HCT116 (cell line): ENCODE measurements around the gene KIRREL2. TPM values are rescaled to one million over a fixed set of nuclear protein-coding genes. Genes with fewer than 3 reads are reported as not detected.

Experiments used
- ATAC-seq: fragments of 200-7000 bp; cut with Tn5 transposase; 2 replicates; pipeline ENCODE4 v1.9.1; 2020; ENCODE audit warnings: mild to moderate bottlenecking, moderate library complexity
- BruUV-seq: library from RNA; stranded (reverse); fragments of 400-500 nt; replicated peaks from 2 replicates; lab custom pipeline; 2021; lab: Mats Ljungman, UMichigan
- CTCF ChIA-PET: fragments of 300-600 bp; sonication (Branson Sonifier 250); formaldehyde crosslinking; loops from one replicate; lab custom pipeline; 2021; ENCODE audit warnings: antibody characterized with exemption; lab: Charles Lee
- POLR2A ChIA-PET: fragments of 300-600, 350-600 bp; sonication (Branson Sonifier 250); formaldehyde crosslinking; loops from one replicate; lab custom pipeline; 2021; ENCODE audit warnings: antibody characterized with exemption; lab: Charles Lee
- RAD21 ChIA-PET, 2 experiments: fragments of 300-600 bp; sonication (Branson Sonifier 250); formaldehyde crosslinking; loops; one replicate each; lab custom pipeline; 2023; ENCODE audit warnings: low total read pairs in 2 of 2; ENCODE audit not compliant: uncharacterized antibody in 2 of 2, unreplicated experiment in 2 of 2, low non-redundant PET in 1 of 2; lab: Charles Lee
- DNase-seq: peaks from one replicate; pipeline ENCODE4 v3.0.0-alpha.2; 2010; ENCODE audit warnings: low read depth, low spot score
- H2AFZ ChIP-seq: fragments of 200-600 bp; shearing (Covaris generic), sonication (generic); 2 replicates; pipeline ENCODE4 v1.6.1; 2017; ENCODE audit warnings: low read depth, mixed run types, mixed read lengths, antibody characterized with exemption, low read length; ENCODE audit not compliant: poor library complexity, severe bottlenecking
- H3K27ac ChIP-seq: 2 replicates; pipeline ENCODE4 v1.5.1; 2012; ENCODE audit warnings: low read depth, low read length
- H3K27me3 ChIP-seq: fragments of 200-600 bp; sonication (generic); 2 replicates; pipeline ENCODE4 v1.6.1; 2016; ENCODE audit warnings: mixed run types, low read length, mixed read lengths; ENCODE audit not compliant: insufficient read depth
- H3K36me3 ChIP-seq, 2 experiments: fragments of 200-500 bp in 1 of 2; fragments of 200-600 bp in 1 of 2; sonication (Bioruptor generic) in 1 of 2; sonication (generic) in 1 of 2; 2 replicates each; pipeline versions ENCODE4 v1.5.1 to v1.6.1; 2014 to 2016; ENCODE audit warnings: low read length in 2 of 2, inconsistent platforms in 1 of 2, mixed read lengths in 1 of 2, mixed run types in 1 of 2; ENCODE audit not compliant: insufficient read depth in 2 of 2, control insufficient read depth in 1 of 2
- H3K4me1 ChIP-seq, 2 experiments: fragments of 200-600 bp in 1 of 2; sonication (generic) in 1 of 2; 2 replicates each; pipeline versions ENCODE4 v1.5.1 to v1.6.1; 2012 to 2017; ENCODE audit warnings: low read length in 2 of 2, inconsistent platforms in 1 of 2, mild to moderate bottlenecking in 1 of 2, mixed read lengths in 1 of 2, mixed run types in 1 of 2, moderate library complexity in 1 of 2; ENCODE audit not compliant: insufficient read depth in 2 of 2, control insufficient read depth in 1 of 2
- H3K4me2 ChIP-seq: fragments of 200-600 bp; sonication (generic); 2 replicates; pipeline ENCODE4 v1.6.1; 2017; ENCODE audit warnings: mixed run types, low read length, mixed read lengths
- H3K4me3 ChIP-seq, 2 experiments: fragments of 200-600 bp in 1 of 2; sonication (generic) in 1 of 2; replicated peaks in 1 of 2; 2 replicates each; pipeline ENCODE4 v1.5.1; 2011 to 2016; ENCODE audit warnings: low read length in 2 of 2, control low read depth in 1 of 2, low read depth in 1 of 2, mild to moderate bottlenecking in 1 of 2, mixed read lengths in 1 of 2, mixed run types in 1 of 2
- H3K79me2 ChIP-seq: fragments of 200-600 bp; sonication (generic); 2 replicates; pipeline ENCODE4 v1.6.1; 2017; ENCODE audit warnings: mild to moderate bottlenecking, mixed run types, low read length, moderate library complexity, mixed read lengths; ENCODE audit not compliant: insufficient read depth
- H3K9ac ChIP-seq: fragments of 200-600 bp; sonication (generic); 2 replicates; pipeline ENCODE4 v1.6.1; 2016; ENCODE audit warnings: low read length, mixed read lengths
- H3K9me2 ChIP-seq: fragments of 200-600 bp; sonication (generic), shearing (Covaris generic); 2 replicates; pipeline ENCODE4 v1.6.1; 2017; ENCODE audit warnings: mixed run types, mild to moderate bottlenecking, moderate library complexity; ENCODE audit not compliant: insufficient read depth
- H3K9me3 ChIP-seq, 2 experiments: fragments of 200-500 bp in 1 of 2; fragments of 200-600 bp in 1 of 2; sonication (Bioruptor generic) in 1 of 2; sonication (generic) in 1 of 2; 2 replicates each; pipeline ENCODE4 v1.6.1; 2014 to 2017; ENCODE audit warnings: low read length in 2 of 2, mixed read lengths in 2 of 2, inconsistent platforms in 1 of 2, low read depth in 1 of 2, mild to moderate bottlenecking in 1 of 2, mixed run types in 1 of 2, moderate library complexity in 1 of 2; ENCODE audit not compliant: control insufficient read depth in 1 of 2, insufficient read depth in 1 of 2
- H4K20me1 ChIP-seq: fragments of 200-600 bp; sonication (generic), shearing (Covaris generic); 2 replicates; pipeline ENCODE4 v1.6.1; 2017; ENCODE audit warnings: mixed run types, mild to moderate bottlenecking, moderate library complexity; ENCODE audit not compliant: insufficient read depth
- CBX3 ChIP-seq: IDR thresholded peaks from 2 replicates; pipeline ENCODE4 v1.6.1; 2012; ENCODE audit warnings: low read depth
- ELF1 ChIP-seq: IDR thresholded peaks from 2 replicates; pipeline ENCODE4 v1.6.1; 2012; ENCODE audit warnings: low read depth, borderline replicate concordance
- EZH2 ChIP-seq: fragments of 200-600 bp; sonication (generic); IDR thresholded peaks from 2 replicates; pipeline ENCODE4 v1.6.1; 2017; ENCODE audit warnings: antibody characterized with exemption, mixed run types
- EZH2phosphoT487 ChIP-seq: fragments of 200-600 bp; IDR thresholded peaks from 2 replicates; pipeline ENCODE4 v1.6.1; 2018; ENCODE audit warnings: antibody characterized with exemption, borderline replicate concordance
- JUND ChIP-seq: IDR thresholded peaks from 2 replicates; pipeline ENCODE4 v1.6.1; 2012
- POLR2A ChIP-seq: IDR thresholded peaks from 2 replicates; pipeline ENCODE4 v1.7.0; 2011; ENCODE audit warnings: borderline replicate concordance; ENCODE audit not compliant: insufficient read depth, insufficient read length; ENCODE audit errors: extremely low read depth
- POLR2AphosphoS5 ChIP-seq: IDR thresholded peaks from 2 replicates; pipeline ENCODE4 v1.6.1; 2011; ENCODE audit warnings: mild to moderate bottlenecking, low read depth, low read length, moderate library complexity
- SIN3A ChIP-seq: IDR thresholded peaks from 2 replicates; pipeline ENCODE4 v1.6.1; 2012; ENCODE audit warnings: low read depth
- SP1 ChIP-seq: IDR thresholded peaks from 2 replicates; pipeline ENCODE4 v1.6.1; 2012; ENCODE audit warnings: low read depth
- SRF ChIP-seq: IDR thresholded peaks from 2 replicates; pipeline ENCODE4 v1.6.1; 2012; ENCODE audit warnings: low read depth
- TCF7L2 ChIP-seq: IDR thresholded peaks from 2 replicates; pipeline ENCODE4 v1.7.0; 2011; ENCODE audit warnings: borderline replicate concordance, inconsistent platforms; ENCODE audit not compliant: insufficient read depth, insufficient read length; ENCODE audit errors: extremely low read depth
- ZNF274 ChIP-seq: fragments of 200-500 bp; sonication (Bioruptor generic); IDR thresholded peaks from 2 replicates; pipeline ENCODE4 v1.6.1; 2014; ENCODE audit warnings: mild to moderate bottlenecking, low read depth, low read length, inconsistent platforms
- intact Hi-C: fragments of 100-400 bp; cut with micrococcal nuclease; formaldehyde crosslinking; loops from 2 replicates; pipeline ENCODE4 v1.10.0; 2022
- total RNA-seq: library from RNA; stranded (reverse); gene quantifications from one replicate; pipeline ENCODE4 v1.2.1, GENCODE V29; 2021; ENCODE audit not compliant: unreplicated experiment
- TF ChIP-seq, protein P1 (sequence below): IDR thresholded peaks from 2 replicates; pipeline ENCODE4 v1.6.1; 2012
- TF ChIP-seq, protein P2 (sequence below): IDR thresholded peaks from 2 replicates; pipeline ENCODE4 v1.6.1; 2011; ENCODE audit warnings: mild to moderate bottlenecking, low read length, moderate library complexity; ENCODE audit not compliant: insufficient replicate concordance; ENCODE audit errors: extremely low read depth
- TF ChIP-seq, protein P3 (sequence below): IDR thresholded peaks from 2 replicates; pipeline ENCODE4 v1.6.1; 2012
- TF ChIP-seq, protein P4 (sequence below): IDR thresholded peaks from 2 replicates; pipeline ENCODE4 v1.6.1; 2012; ENCODE audit warnings: low read depth

The KIRREL2 gene
- total RNA-seq, 1 experiment from 2014 or later, result 1.3 TPM

DNA sequence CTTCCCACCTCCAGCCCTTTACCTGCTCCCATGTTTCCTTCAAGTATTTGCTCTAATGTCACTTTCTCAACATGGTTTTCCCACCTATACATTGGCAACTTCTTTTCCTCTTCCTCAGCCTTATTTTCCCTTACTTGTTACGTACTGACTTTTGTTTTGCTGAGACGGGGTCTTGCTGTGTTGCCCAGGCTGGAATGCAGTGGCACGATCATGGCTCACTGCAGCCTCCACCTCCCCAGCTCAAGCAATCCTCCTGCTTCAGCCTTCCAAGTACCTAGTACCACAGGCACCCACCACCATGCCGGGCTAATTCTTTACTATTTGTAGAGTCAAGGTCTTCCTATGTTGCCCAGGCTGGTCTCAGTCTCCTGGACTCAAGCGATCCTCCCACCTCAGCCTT, 49.1 kb upstream of the KIRREL2 start (continued):
- TF ChIP-seq TCF7L2 (no peak), POLR2A (no peak), SRF (no peak), JUND (no peak), ELF1 (no peak)
- TF ChIP-seq, protein P1, sequence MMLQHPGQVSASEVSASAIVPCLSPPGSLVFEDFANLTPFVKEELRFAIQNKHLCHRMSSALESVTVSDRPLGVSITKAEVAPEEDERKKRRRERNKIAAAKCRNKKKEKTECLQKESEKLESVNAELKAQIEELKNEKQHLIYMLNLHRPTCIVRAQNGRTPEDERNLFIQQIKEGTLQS, result no peak
- TF ChIP-seq, protein P2, sequence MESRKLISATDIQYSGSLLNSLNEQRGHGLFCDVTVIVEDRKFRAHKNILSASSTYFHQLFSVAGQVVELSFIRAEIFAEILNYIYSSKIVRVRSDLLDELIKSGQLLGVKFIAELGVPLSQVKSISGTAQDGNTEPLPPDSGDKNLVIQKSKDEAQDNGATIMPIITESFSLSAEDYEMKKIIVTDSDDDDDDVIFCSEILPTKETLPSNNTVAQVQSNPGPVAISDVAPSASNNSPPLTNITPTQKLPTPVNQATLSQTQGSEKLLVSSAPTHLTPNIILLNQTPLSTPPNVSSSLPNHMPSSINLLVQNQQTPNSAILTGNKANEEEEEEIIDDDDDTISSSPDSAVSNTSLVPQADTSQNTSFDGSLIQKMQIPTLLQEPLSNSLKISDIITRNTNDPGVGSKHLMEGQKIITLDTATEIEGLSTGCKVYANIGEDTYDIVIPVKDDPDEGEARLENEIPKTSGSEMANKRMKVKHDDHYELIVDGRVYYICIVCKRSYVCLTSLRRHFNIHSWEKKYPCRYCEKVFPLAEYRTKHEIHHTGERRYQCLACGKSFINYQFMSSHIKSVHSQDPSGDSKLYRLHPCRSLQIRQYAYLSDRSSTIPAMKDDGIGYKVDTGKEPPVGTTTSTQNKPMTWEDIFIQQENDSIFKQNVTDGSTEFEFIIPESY, result no peak
- TF ChIP-seq, protein P3, sequence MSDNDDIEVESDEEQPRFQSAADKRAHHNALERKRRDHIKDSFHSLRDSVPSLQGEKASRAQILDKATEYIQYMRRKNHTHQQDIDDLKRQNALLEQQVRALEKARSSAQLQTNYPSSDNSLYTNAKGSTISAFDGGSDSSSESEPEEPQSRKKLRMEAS, result no peak
- TF ChIP-seq, all 23 proteins: peak for 0

DNA sequence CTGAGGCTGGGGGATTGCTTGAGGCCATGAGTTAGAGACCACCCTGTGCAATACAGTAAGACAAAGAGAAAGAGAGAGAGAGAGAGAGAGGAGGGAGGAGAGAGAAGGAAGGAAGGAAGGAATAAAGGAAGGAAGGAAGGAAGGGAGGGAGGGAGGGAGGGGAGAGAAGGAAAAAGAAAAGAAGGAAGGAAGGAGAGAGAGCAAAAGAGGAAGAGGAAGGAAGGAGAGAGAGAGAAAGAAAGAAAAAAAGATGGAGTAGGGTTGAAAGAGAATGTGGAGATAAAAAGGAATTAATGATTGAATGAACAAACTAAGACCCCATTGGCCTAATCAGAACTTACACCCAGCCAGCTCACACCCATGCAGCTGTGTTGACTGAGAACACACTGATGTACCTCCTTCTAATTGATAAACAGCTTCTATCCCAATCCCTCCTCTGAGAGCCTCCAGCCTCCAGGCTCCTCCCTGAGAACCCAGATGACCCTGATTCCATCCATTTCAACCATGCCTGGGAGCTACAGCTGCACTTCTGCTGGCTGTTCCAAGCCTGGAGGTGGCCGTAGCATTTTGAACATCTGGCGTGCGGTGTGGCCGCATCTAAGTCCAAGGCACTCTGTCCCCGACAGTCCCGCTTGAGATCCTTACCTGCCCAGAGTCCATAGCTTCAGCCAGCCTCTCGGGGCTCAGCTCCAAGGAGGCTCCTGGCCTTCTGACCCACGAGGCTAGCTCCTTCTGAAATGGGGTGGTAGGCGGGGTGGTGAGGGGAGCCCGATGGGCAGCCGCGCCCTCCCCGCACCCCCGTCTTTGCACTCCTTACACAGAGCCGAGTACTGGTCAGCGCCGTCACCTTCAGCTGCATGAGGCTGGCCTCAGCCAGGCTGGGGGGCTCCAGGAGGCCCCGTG, 45.1 kb upstream of the KIRREL2 start:
- Histone ChIP-seq H3K9me3 (no peaks in the 10 kb centered on the region), H3K9me2 (no peaks in the 10 kb centered on the region), H4K20me1 (no peaks in the 10 kb centered on the region), H3K4me3 (no peak overlapping the region), H3K4me2 (no peak overlapping the region), H3K27me3 (no peaks in the 10 kb centered on the region), H3K79me2 (no peaks in the 10 kb centered on the region), H3K4me1 (no peaks in the 10 kb centered on the region), H3K36me3 (no peaks in the 10 kb centered on the region), H3K9ac (no peak overlapping the region), H2AFZ (no peak overlapping the region), H3K27ac (no peak overlapping the region)
- no TSS peak for BruUV-seq
- CTCF ChIA-PET, result no interaction called here
- POLR2A ChIA-PET, result no interaction called here
- RAD21 ChIA-PET, result no interaction called here
- no peak for DNase-seq
- TF ChIP-seq SP1 (no peak), SIN3A (no peak), TCF7L2 (no peak), EZH2 (no peak), ZNF274 (no peak), POLR2A (no peak), SRF (no peak), POLR2AphosphoS5 (no peak), CBX3 (no peak), ELF1 (no peak), EZH2phosphoT487 (no peak)
- TF ChIP-seq, protein P3, result no peak
- TF ChIP-seq, protein P1, result no peak
- TF ChIP-seq, protein P4, sequence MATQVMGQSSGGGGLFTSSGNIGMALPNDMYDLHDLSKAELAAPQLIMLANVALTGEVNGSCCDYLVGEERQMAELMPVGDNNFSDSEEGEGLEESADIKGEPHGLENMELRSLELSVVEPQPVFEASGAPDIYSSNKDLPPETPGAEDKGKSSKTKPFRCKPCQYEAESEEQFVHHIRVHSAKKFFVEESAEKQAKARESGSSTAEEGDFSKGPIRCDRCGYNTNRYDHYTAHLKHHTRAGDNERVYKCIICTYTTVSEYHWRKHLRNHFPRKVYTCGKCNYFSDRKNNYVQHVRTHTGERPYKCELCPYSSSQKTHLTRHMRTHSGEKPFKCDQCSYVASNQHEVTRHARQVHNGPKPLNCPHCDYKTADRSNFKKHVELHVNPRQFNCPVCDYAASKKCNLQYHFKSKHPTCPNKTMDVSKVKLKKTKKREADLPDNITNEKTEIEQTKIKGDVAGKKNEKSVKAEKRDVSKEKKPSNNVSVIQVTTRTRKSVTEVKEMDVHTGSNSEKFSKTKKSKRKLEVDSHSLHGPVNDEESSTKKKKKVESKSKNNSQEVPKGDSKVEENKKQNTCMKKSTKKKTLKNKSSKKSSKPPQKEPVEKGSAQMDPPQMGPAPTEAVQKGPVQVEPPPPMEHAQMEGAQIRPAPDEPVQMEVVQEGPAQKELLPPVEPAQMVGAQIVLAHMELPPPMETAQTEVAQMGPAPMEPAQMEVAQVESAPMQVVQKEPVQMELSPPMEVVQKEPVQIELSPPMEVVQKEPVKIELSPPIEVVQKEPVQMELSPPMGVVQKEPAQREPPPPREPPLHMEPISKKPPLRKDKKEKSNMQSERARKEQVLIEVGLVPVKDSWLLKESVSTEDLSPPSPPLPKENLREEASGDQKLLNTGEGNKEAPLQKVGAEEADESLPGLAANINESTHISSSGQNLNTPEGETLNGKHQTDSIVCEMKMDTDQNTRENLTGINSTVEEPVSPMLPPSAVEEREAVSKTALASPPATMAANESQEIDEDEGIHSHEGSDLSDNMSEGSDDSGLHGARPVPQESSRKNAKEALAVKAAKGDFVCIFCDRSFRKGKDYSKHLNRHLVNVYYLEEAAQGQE, result no peak
- ATAC-seq, result no peak
- intact Hi-C loops, result no loop called here
